ENCODE measurements around the gene DPH2.

DNA sequence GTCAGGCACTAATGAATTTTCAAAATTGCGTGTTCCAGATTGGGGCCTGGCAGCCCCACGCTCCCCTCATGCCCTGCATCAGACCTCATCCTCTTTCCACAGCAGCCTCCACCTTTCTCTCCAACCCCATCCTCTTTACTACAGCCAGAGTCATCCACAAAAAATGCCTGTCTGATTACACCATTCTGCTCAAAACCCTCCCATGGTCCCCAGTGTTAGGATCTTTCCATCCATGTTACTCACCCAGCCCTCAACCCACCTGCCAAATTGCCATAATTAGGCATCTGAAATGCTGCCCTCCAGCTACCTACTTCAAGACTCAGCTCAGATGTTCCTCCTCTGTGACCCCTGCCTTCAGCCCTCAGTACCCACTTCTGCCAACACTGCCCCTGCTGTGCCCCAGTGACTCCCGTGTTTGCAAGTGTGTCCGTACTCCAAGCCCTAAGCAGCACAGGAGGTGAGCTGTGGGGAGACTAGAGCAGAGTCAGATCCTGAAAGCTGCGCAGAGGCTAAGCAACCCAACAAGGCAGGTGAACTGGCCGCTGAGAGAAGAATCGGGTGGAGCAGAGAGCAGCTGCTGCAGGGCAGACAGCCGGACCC is 36.9 kb upstream of the DPH2 start:
- TF ChIP-seq, protein P1, sequence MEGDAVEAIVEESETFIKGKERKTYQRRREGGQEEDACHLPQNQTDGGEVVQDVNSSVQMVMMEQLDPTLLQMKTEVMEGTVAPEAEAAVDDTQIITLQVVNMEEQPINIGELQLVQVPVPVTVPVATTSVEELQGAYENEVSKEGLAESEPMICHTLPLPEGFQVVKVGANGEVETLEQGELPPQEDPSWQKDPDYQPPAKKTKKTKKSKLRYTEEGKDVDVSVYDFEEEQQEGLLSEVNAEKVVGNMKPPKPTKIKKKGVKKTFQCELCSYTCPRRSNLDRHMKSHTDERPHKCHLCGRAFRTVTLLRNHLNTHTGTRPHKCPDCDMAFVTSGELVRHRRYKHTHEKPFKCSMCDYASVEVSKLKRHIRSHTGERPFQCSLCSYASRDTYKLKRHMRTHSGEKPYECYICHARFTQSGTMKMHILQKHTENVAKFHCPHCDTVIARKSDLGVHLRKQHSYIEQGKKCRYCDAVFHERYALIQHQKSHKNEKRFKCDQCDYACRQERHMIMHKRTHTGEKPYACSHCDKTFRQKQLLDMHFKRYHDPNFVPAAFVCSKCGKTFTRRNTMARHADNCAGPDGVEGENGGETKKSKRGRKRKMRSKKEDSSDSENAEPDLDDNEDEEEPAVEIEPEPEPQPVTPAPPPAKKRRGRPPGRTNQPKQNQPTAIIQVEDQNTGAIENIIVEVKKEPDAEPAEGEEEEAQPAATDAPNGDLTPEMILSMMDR (conservative IDR thresholded peaks at IDR 0.05; ENCODE audit: low read length), result no peak
- no peak for TF ChIP-seq EZH2phosphoT487 (IDR thresholded peaks at IDR 0.05; ENCODE audit: borderline replicate concordance, low read depth, low read length)

All from OCI-LY7 (cell line).